GM18502 (cell line): ENCODE results near the gene SPAG6.

Experiments
- ATAC-seq: cut with Tn5 transposase; IDR thresholded peaks from one replicate; pipeline ENCODE4 v1.9.1; 2021; ENCODE audit warnings: mild to moderate bottlenecking; ENCODE audit not compliant: unreplicated experiment, poor library complexity

SPAG6 gene

GRCh38 chr10:22427890-22428571 lies 82.7 kb downstream of the SPAG6 start:
- ATAC-seq, result no peak

- no peak for ATAC-seq
Observed at GRCh38 chr10:22429146-22429545, 83.8 kb downstream of the SPAG6 start.

- no peak for ATAC-seq
Observed at GRCh38 chr10:22429981-22430421, 84.7 kb downstream of the SPAG6 start.

- no peak for ATAC-seq
Observed at GRCh38 chr10:22433875-22434274, 88.6 kb downstream of the SPAG6 start.

- ATAC-seq, result no peak
Observed at GRCh38 chr10:22434521-22434920, 89.2 kb downstream of the SPAG6 start.

- no peak for ATAC-seq
Observed at GRCh38 chr10:22435650-22436049, 90.4 kb downstream of the SPAG6 start.

- peak; percentile 60 for ATAC-seq
Observed at GRCh38 chr10:22436526-22436892, 91.2 kb downstream of the SPAG6 start.

GRCh38 chr10:22436893-22437619 lies 91.8 kb downstream of the SPAG6 start:
- ATAC-seq, result peak; percentile 79

- ATAC-seq, result peak; percentile 25
Observed at GRCh38 chr10:22437620-22438588, 92.6 kb downstream of the SPAG6 start.

GRCh38 chr10:22438711-22439110 lies 93.4 kb downstream of the SPAG6 start:
- no peak for ATAC-seq

GRCh38 chr10:22442063-22442462 lies 96.8 kb downstream of the SPAG6 start:
- ATAC-seq, result no peak

GRCh38 chr10:22442468-22442867 lies 97.2 kb downstream of the SPAG6 start:
- ATAC-seq, result no peak

GRCh38 chr10:22443175-22443901 lies 98.0 kb downstream of the SPAG6 start:
- ATAC-seq, result no peak

- ATAC-seq, result no peak
Observed at GRCh38 chr10:22444219-22444788, 99.0 kb downstream of the SPAG6 start.

GRCh38 chr10:22445495-22445894 lies 100.2 kb downstream of the SPAG6 start:
- ATAC-seq, result no peak

GRCh38 chr10:22447068-22447467 lies 101.8 kb downstream of the SPAG6 start:
- no peak for ATAC-seq

- no peak for ATAC-seq
Observed at GRCh38 chr10:22451346-22451745, 106.0 kb downstream of the SPAG6 start.

- no peak for ATAC-seq
Observed at GRCh38 chr10:22453320-22453719, 108.0 kb downstream of the SPAG6 start.

- ATAC-seq, result no peak
Observed at GRCh38 chr10:22453948-22454591, 108.8 kb downstream of the SPAG6 start.
